Gastrocnemius medialis (tissue), 4 donors: ENCODE results near the gene CORO6. TPM values are rescaled to one million over a fixed set of nuclear protein-coding genes. Genes with fewer than 3 reads are reported as not detected.

ENCODE experiments used
- ATAC-seq, 2 donors: fragments of 150-250 bp; one replicate each; pipeline ENCODE4 v1.9.1; 2016
- DNase-seq, 2 donors: peaks; one replicate each; pipeline ENCODE4 v3.0.0-alpha.2; 2019
- H3K27ac ChIP-seq, 4 donors: fragments of 200-600 bp; sonication (generic); 1 replicate in 1 of 4; 2 replicates in 3 of 4; pipeline ENCODE4 v1.5.1; 2016 to 2018; ENCODE audit warnings: mild to moderate bottlenecking in 2 of 4, moderate library complexity in 1 of 4
- H3K27me3 ChIP-seq, 3 donors: fragments of 200-600 bp; sonication (generic) in 2 of 3; 1 replicate in 1 of 3; 2 replicates in 2 of 3; pipeline versions ENCODE4 v1.5.1 to v1.6.0; 2016 to 2019; ENCODE audit warnings: mild to moderate bottlenecking in 1 of 3, moderate library complexity in 1 of 3
- H3K36me3 ChIP-seq, 2 donors: fragments of 200-600 bp; sonication (generic) in 1 of 2; one replicate each; pipeline ENCODE4 v1.5.1; 2017 to 2018
- H3K4me1 ChIP-seq, 2 donors: fragments of 200-600 bp; sonication (generic) in 1 of 2; one replicate each; pipeline ENCODE4 v1.5.1; 2016 to 2017; ENCODE audit warnings: mild to moderate bottlenecking in 2 of 2
- H3K4me3 ChIP-seq, 4 donors: fragments of 200-600 bp; sonication (generic) in 3 of 4; 1 replicate in 1 of 4; 2 replicates in 3 of 4; pipeline ENCODE4 v1.5.1; 2016 to 2019; ENCODE audit warnings: mild to moderate bottlenecking in 2 of 4
- H3K9me3 ChIP-seq, 3 donors: fragments of 200-600 bp; sonication (generic) in 2 of 3; 1 replicate in 1 of 3; 2 replicates in 2 of 3; pipeline ENCODE4 v1.5.1; 2016 to 2019
- CTCF ChIP-seq, 5 experiments: fragments of 450-650 bp in 3 of 5; fragments of 200-600 bp in 2 of 5; sonication (generic) in 2 of 5; IDR thresholded peaks in 4 of 5; conservative IDR thresholded peaks in 1 of 5; 1 replicate in 4 of 5; 2 replicates in 1 of 5; pipeline ENCODE4 v1.5.1; 2016 to 2019; ENCODE audit warnings: antibody characterized with exemption in 5 of 5, mild to moderate bottlenecking in 3 of 5, moderate library complexity in 3 of 5
- POLR2A ChIP-seq, 2 donors: fragments of 450-650 bp; IDR thresholded peaks; one replicate each; pipeline ENCODE4 v1.6.1; 2017; ENCODE audit warnings: antibody characterized with exemption in 2 of 2, mild to moderate bottlenecking in 2 of 2, moderate library complexity in 2 of 2
- in situ Hi-C, 4 donors: fragments of 200-750 bp; cut with MboI; loops; one replicate each; pipeline versions ENCODE4 v1.15.0 to v1.8.0; 2017; ENCODE audit warnings: low sequenced_read_pairs in 4 of 4
- intact Hi-C: fragments of 100-400 bp; cut with DNase I; formaldehyde crosslinking; loops from one replicate; pipeline ENCODE4 v1.15.1; 2023; ENCODE audit warnings: low total_unique reads
- total RNA-seq, 4 donors: library from RNA; depleted of rRNA; stranded (reverse); fragments of >200 nt; gene quantifications; one replicate each; pipeline versions ENCODE4 v1.1.0 to v1.2.3, GENCODE V29; 2016

Gene CORO6
- total RNA-seq, 4 donors from 2014 or later: 409 to 694 (median 563) TPM

- TF ChIP-seq CTCF (IDR thresholded peaks at IDR 0.05 in 4 of 5, conservative IDR thresholded peaks at IDR 0.05 in 1 of 5): no peak
- TF ChIP-seq POLR2A (IDR thresholded peaks at IDR 0.05): no peak
- peak overlapping the region in 1 of 4 donors; percentile 82 for H3K4me3 ChIP-seq
- DNase-seq: no peak
- peaks cover 0 to 37% of the 10 kb centered on the region in 2 donors for H3K36me3 ChIP-seq
- in situ Hi-C loops (loop anchor here in 1 of 4 donors (25.0 kb wide), 1 partner anchor 354 kb away; the partner anchor contains the start of genes EFCAB5 and SSH2), intact Hi-C loops (loop anchor here (10.0 kb wide), 1 partner anchor 441 kb away; no protein-coding TSS in a partner anchor)
- H3K27me3 ChIP-seq: no peaks in the 10 kb centered on the region
- peaks cover 51 to 57% of the 10 kb centered on the region in 2 donors for H3K4me1 ChIP-seq
- H3K9me3 ChIP-seq: no peaks in the 10 kb centered on the region
- ATAC-seq: no peak
- peak overlapping the region; percentile 72 to 90 (median 86) for H3K27ac ChIP-seq
These were observed 39.1 kb downstream of the CORO6 start for GRCh38 chr17:29583324-29584248.

- DNase-seq (no peak), ATAC-seq (no peak)
- peaks cover 0 to 45% of the 10 kb centered on the region in 2 donors for H3K36me3 ChIP-seq
- intact Hi-C loops (loop anchor here (10.0 kb wide), 1 partner anchor 442 kb away; no protein-coding TSS in a partner anchor), in situ Hi-C loops (loop anchor here in 1 of 4 donors (25.0 kb wide), 1 partner anchor 355 kb away; the partner anchor contains the start of genes EFCAB5 and SSH2)
- H3K27ac ChIP-seq: peak overlapping the region in 2 of 4 donors; percentile 16 to 53
- H3K4me1 ChIP-seq: peaks cover 43 to 52% of the 10 kb centered on the region in 2 donors
- TF ChIP-seq POLR2A (IDR thresholded peaks at IDR 0.05) (no peak), CTCF (IDR thresholded peaks at IDR 0.05 in 4 of 5, conservative IDR thresholded peaks at IDR 0.05 in 1 of 5) (no peak)
- H3K4me3 ChIP-seq: no peak overlapping the region
- no peaks in the 10 kb centered on the region for H3K27me3 ChIP-seq
- no peaks in the 10 kb centered on the region for H3K9me3 ChIP-seq
These were observed 39.9 kb downstream of the CORO6 start for GRCh38 chr17:29582772-29583171.

- H3K9me3 ChIP-seq: no peaks in the 10 kb centered on the region
- TF ChIP-seq CTCF (IDR thresholded peaks at IDR 0.05 in 4 of 5, conservative IDR thresholded peaks at IDR 0.05 in 1 of 5) (no peak), POLR2A (IDR thresholded peaks at IDR 0.05) (no peak)
- intact Hi-C loops: loop anchor here (10.0 kb wide), 1 partner anchor 442 kb away; no protein-coding TSS in a partner anchor
- no peak for DNase-seq
- peak overlapping the region in 3 of 4 donors; percentile 16 to 53 (median 26) for H3K27ac ChIP-seq
- peaks cover 38 to 47% of the 10 kb centered on the region in 2 donors for H3K4me1 ChIP-seq
- H3K4me3 ChIP-seq: no peak overlapping the region
- in situ Hi-C loops: loop anchor here in 1 of 4 donors (25.0 kb wide), 1 partner anchor 355 kb away; the partner anchor contains the start of genes EFCAB5 and SSH2
- no peaks in the 10 kb centered on the region for H3K27me3 ChIP-seq
- ATAC-seq: no peak
- H3K36me3 ChIP-seq: peaks cover 0 to 49% of the 10 kb centered on the region in 2 donors
These were observed 40.4 kb downstream of the CORO6 start for GRCh38 chr17:29582254-29582765.

- TF ChIP-seq CTCF (IDR thresholded peaks at IDR 0.05 in 4 of 5, conservative IDR thresholded peaks at IDR 0.05 in 1 of 5): no peak
- peak overlapping the region in 2 of 4 donors; percentile 5 to 53 for H3K27ac ChIP-seq
- intact Hi-C loops: loop anchor here (2.0 to 10.0 kb wide), 4 partner anchors 197 to 511 kb away; partner anchors contain the start of gene SSH2
- ATAC-seq: no peak
- H3K4me3 ChIP-seq: no peak overlapping the region
- H3K9me3 ChIP-seq: no peaks in the 10 kb centered on the region
- in situ Hi-C loops: loop anchor here in 1 of 4 donors (25.0 kb wide), 1 partner anchor 356 kb away; the partner anchor contains the start of genes EFCAB5 and SSH2
- peak in 1 of 2 donors; percentile 17 for DNase-seq
- H3K4me1 ChIP-seq: peaks cover 33 to 41% of the 10 kb centered on the region in 2 donors
- no peaks in the 10 kb centered on the region for H3K27me3 ChIP-seq
- H3K36me3 ChIP-seq: peaks cover 0 to 55% of the 10 kb centered on the region in 2 donors
These were observed 41.0 kb downstream of the CORO6 start for GRCh38 chr17:29581583-29582253.
